Osteoblast (primary cell): ENCODE data around the gene TMPRSS13. TPM values are rescaled to one million over a fixed set of nuclear protein-coding genes. Genes with fewer than 3 reads are reported as not detected.

Experiments
- DNase-seq: peaks from one replicate; pipeline ENCODE4 v3.0.0; 2011; ENCODE audit warnings: low spot score, mixed read lengths; ENCODE audit not compliant: insufficient read length; ENCODE audit errors: missing footprints
- H2AFZ ChIP-seq: 2 replicates; pipeline ENCODE4 v1.6.0; 2011; ENCODE audit warnings: mild to moderate bottlenecking, low read length
- H3K27ac ChIP-seq: 2 replicates; pipeline ENCODE4 v1.5.1; 2011; ENCODE audit warnings: mild to moderate bottlenecking, low read depth, low read length, moderate library complexity
- H3K27me3 ChIP-seq: 2 replicates; pipeline ENCODE4 v1.6.0; 2012; ENCODE audit warnings: mild to moderate bottlenecking, control low read depth, inconsistent platforms, low read length, moderate library complexity; ENCODE audit not compliant: insufficient read depth
- H3K36me3 ChIP-seq: 2 replicates; pipeline ENCODE4 v1.5.1; 2011; ENCODE audit warnings: mild to moderate bottlenecking, low read length, control low read depth, moderate library complexity; ENCODE audit not compliant: insufficient read depth
- H3K4me1 ChIP-seq: 2 replicates; pipeline ENCODE4 v1.5.1; 2011; ENCODE audit warnings: mild to moderate bottlenecking, low read length, control low read depth, moderate library complexity; ENCODE audit not compliant: insufficient read depth
- H3K4me2 ChIP-seq: 2 replicates; pipeline ENCODE4 v1.6.0; 2011; ENCODE audit warnings: mild to moderate bottlenecking, low read length; ENCODE audit not compliant: insufficient read depth
- H3K4me3 ChIP-seq: fragments of 200-600 bp; sonication (generic); 3 replicates; pipeline ENCODE4 v1.5.1; 2012; ENCODE audit warnings: mild to moderate bottlenecking, low read length, inconsistent platforms; ENCODE audit not compliant: insufficient read depth
- H3K79me2 ChIP-seq: 2 replicates; pipeline ENCODE4 v1.6.0; 2012; ENCODE audit warnings: mild to moderate bottlenecking, low read length, control low read depth, inconsistent platforms; ENCODE audit not compliant: insufficient read depth
- H3K9me3 ChIP-seq: 2 replicates; pipeline ENCODE4 v1.5.1; 2011; ENCODE audit warnings: low read depth, low read length, control low read depth
- H4K20me1 ChIP-seq: 2 replicates; pipeline ENCODE4 v1.6.0; 2012; ENCODE audit warnings: mild to moderate bottlenecking, low read length, control low read depth; ENCODE audit not compliant: insufficient read depth
- CTCF ChIP-seq: IDR thresholded peaks from 2 replicates; pipeline ENCODE4 v1.5.1; 2011; ENCODE audit warnings: mild to moderate bottlenecking, low read depth, low read length, moderate library complexity; ENCODE audit errors: extremely low read depth
- total RNA-seq: library from RNA; depleted of rRNA; stranded (reverse); fragments of >200 nt; gene quantifications from 2 replicates; pipeline ENCODE4 v1.2.3, GENCODE V29; 2012

Gene TMPRSS13
- total RNA-seq, 1 donor, result not detected

- no peak overlapping the region for H2AFZ ChIP-seq
- no peak overlapping the region for H3K4me3 ChIP-seq
- no peaks in the 10 kb centered on the region for H3K4me1 ChIP-seq
- no peaks in the 10 kb centered on the region for H4K20me1 ChIP-seq
- TF ChIP-seq CTCF, result no peak
- peak; percentile 72 for DNase-seq
- no peaks in the 10 kb centered on the region for H3K9me3 ChIP-seq
- no peaks in the 10 kb centered on the region for H3K27me3 ChIP-seq
- H3K79me2 ChIP-seq, result no peaks in the 10 kb centered on the region
- H3K27ac ChIP-seq, result no peak overlapping the region
- H3K4me2 ChIP-seq, result no peak overlapping the region
- no peaks in the 10 kb centered on the region for H3K36me3 ChIP-seq
Observed at GRCh38 chr11:117851106-117851505, 78.1 kb downstream of the TMPRSS13 start.

Other genes with a start within 250 kb of the TMPRSS13 start
- gene DSCAML1, start 132.2 kb downstream of the TMPRSS13 start, total RNA-seq, result not detected in 2 replicates
- gene FXYD2, start 104.7 kb downstream of the TMPRSS13 start, total RNA-seq, result not detected in 2 replicates
- not detected in 2 replicates for gene FXYD6, start 52.7 kb downstream of the TMPRSS13 start, total RNA-seq
- gene IL10RA, start 57.0 kb upstream of the TMPRSS13 start, total RNA-seq, result 1.1 TPM in 1 of 2 replicates, not detected in the other
- gene TMPRSS4, start 147.7 kb upstream of the TMPRSS13 start, total RNA-seq, result not detected in 2 replicates
- gene SMIM35, start 157.6 kb upstream of the TMPRSS13 start, total RNA-seq, result not detected in 2 replicates
- under 0.01 and 0.36 TPM in 2 replicates for gene SCN4B, start 223.4 kb upstream of the TMPRSS13 start, total RNA-seq
- gene SCN2B, start 247.2 kb upstream of the TMPRSS13 start, total RNA-seq, result not detected in 2 replicates